Trophoblast cell (in vitro differentiated cells and primary cell): Measurements from ENCODE around the gene PROC.

Experiments used
- DNase-seq, 2 donors: peaks; one replicate each; pipeline ENCODE4 v3.0.0-alpha.2; 2016
- H2AFZ ChIP-seq: 2 replicates; pipeline ENCODE4 v1.6.1; 2013; ENCODE audit warnings: low read length, moderate library complexity, mild to moderate bottlenecking; ENCODE audit not compliant: insufficient read depth, poor library complexity
- H2AK5ac ChIP-seq: 2 replicates; pipeline ENCODE4 v1.6.1; 2013; ENCODE audit warnings: mild to moderate bottlenecking, low read length
- H2BK120ac ChIP-seq: 2 replicates; pipeline ENCODE4 v1.6.1; 2013; ENCODE audit warnings: low read length, mild to moderate bottlenecking, moderate library complexity; ENCODE audit not compliant: insufficient read depth, poor library complexity
- H2BK12ac ChIP-seq: 2 replicates; pipeline ENCODE4 v1.6.1; 2013; ENCODE audit warnings: mild to moderate bottlenecking, low read length, moderate library complexity
- H2BK5ac ChIP-seq: 2 replicates; pipeline ENCODE4 v1.6.1; 2013; ENCODE audit warnings: low read length, low read depth, moderate library complexity, mild to moderate bottlenecking; ENCODE audit not compliant: poor library complexity
- H3K14ac ChIP-seq: 2 replicates; pipeline ENCODE4 v1.6.1; 2013; ENCODE audit warnings: mild to moderate bottlenecking, low read length
- H3K18ac ChIP-seq: 2 replicates; pipeline ENCODE4 v1.6.1; 2013; ENCODE audit warnings: mild to moderate bottlenecking, low read length
- H3K23ac ChIP-seq: 2 replicates; pipeline ENCODE4 v1.6.1; 2013; ENCODE audit warnings: low read length
- H3K27ac ChIP-seq: 2 replicates; pipeline ENCODE4 v1.5.1; 2013; ENCODE audit warnings: low read depth, mild to moderate bottlenecking, inconsistent platforms, low read length, moderate library complexity
- H3K27me3 ChIP-seq: 2 replicates; pipeline ENCODE4 v1.6.1; 2013; ENCODE audit warnings: inconsistent platforms, mild to moderate bottlenecking, low read length, moderate library complexity; ENCODE audit not compliant: insufficient read depth
- H3K36me3 ChIP-seq, 2 experiments: 1 replicate in 1 of 2; 2 replicates in 1 of 2; pipeline ENCODE4 v1.6.1; 2013; ENCODE audit warnings: low read length in 2 of 2, mild to moderate bottlenecking in 2 of 2, moderate library complexity in 1 of 2; ENCODE audit not compliant: insufficient read depth in 2 of 2, control insufficient read depth in 1 of 2
- H3K4ac ChIP-seq: 2 replicates; pipeline ENCODE4 v1.6.1; 2013; ENCODE audit warnings: low read depth, mild to moderate bottlenecking, low read length, moderate library complexity
- H3K4me1 ChIP-seq, 2 experiments: 1 replicate in 1 of 2; 2 replicates in 1 of 2; pipeline ENCODE4 v1.6.1; 2013; ENCODE audit warnings: low read length in 2 of 2, mild to moderate bottlenecking in 2 of 2, moderate library complexity in 1 of 2; ENCODE audit not compliant: insufficient read depth in 2 of 2, control insufficient read depth in 1 of 2
- H3K4me2 ChIP-seq: 2 replicates; pipeline ENCODE4 v1.6.1; 2013; ENCODE audit warnings: inconsistent platforms, mild to moderate bottlenecking, low read length, moderate library complexity
- H3K4me3 ChIP-seq: 2 replicates; pipeline ENCODE4 v1.5.1; 2013; ENCODE audit warnings: mild to moderate bottlenecking, low read depth, low read length, inconsistent platforms
- H3K79me1 ChIP-seq: one replicate; pipeline ENCODE4 v1.6.1; 2013; ENCODE audit warnings: low read length
- H3K79me2 ChIP-seq: 2 replicates; pipeline ENCODE4 v1.6.1; 2013; ENCODE audit warnings: low read length, mild to moderate bottlenecking; ENCODE audit not compliant: control insufficient read depth, insufficient read depth, poor library complexity
- H3K9ac ChIP-seq: 2 replicates; pipeline ENCODE4 v1.6.1; 2013; ENCODE audit warnings: mild to moderate bottlenecking, low read length
- H3K9me3 ChIP-seq: 2 replicates; pipeline ENCODE4 v1.6.1; 2013; ENCODE audit warnings: low read depth, mild to moderate bottlenecking, control low read depth, inconsistent platforms, low read length; ENCODE audit not compliant: insufficient read depth
- H4K12ac ChIP-seq: 2 replicates; pipeline ENCODE4 v1.6.1; 2013; ENCODE audit warnings: low read depth, mild to moderate bottlenecking, low read length, moderate library complexity
- H4K8ac ChIP-seq: 2 replicates; pipeline ENCODE4 v1.6.1; 2013; ENCODE audit warnings: low read depth, mild to moderate bottlenecking, low read length, moderate library complexity
- H4K91ac ChIP-seq: one replicate; pipeline ENCODE4 v1.6.1; 2013; ENCODE audit warnings: low read depth, mild to moderate bottlenecking, low read length, moderate library complexity
- whole genome bisulfite sequencing: extraction: QIAGEN DNeasy Blood & Tissue Kit; methylation state at CpG from one replicate; pipeline ENCODE4 v1.1.7; 2013; ENCODE audit warnings: missing lambda C conversion rate; ENCODE audit not compliant: insufficient read length, insufficient coverage; ENCODE audit errors: extremely low coverage; 5-methylcytosine and 5-hydroxymethylcytosine counted together

Gene PROC

DNA sequence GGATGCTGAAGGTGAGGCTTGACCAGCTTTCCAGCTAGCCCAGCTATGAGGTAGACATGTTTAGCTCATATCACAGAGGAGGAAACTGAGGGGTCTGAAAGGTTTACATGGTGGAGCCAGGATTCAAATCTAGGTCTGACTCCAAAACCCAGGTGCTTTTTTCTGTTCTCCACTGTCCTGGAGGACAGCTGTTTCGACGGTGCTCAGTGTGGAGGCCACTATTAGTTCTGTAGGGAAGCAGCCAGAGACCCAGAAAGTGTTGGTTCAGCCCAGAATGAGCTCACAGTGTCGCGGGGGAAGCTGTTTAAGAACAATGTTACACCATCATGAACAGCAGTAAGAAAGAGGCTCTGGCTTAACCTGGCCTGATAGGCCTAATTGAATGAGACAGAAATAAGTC is 11.1 kb downstream of the PROC start:
- Histone ChIP-seq H3K4me1 (peaks cover 2 to 4% of the 10 kb centered on the region in 2 experiments), H3K18ac (no peak overlapping the region), H3K14ac (no peak overlapping the region), H3K9me3 (peaks cover 1% of the 10 kb centered on the region), H3K9ac (no peak overlapping the region), H2BK120ac (no peak overlapping the region), H3K4me3 (no peak overlapping the region), H4K8ac (no peak overlapping the region), H3K4ac (no peak overlapping the region), H3K79me1 (no peaks in the 10 kb centered on the region), H3K79me2 (no peaks in the 10 kb centered on the region), H3K36me3 (no peaks in the 10 kb centered on the region), H2BK5ac (no peak overlapping the region), H3K23ac (no peak overlapping the region), H4K91ac (no peak overlapping the region), H2BK12ac (no peak overlapping the region), H3K4me2 (no peak overlapping the region), H2AFZ (no peak overlapping the region), H3K27me3 (no peaks in the 10 kb centered on the region), H3K27ac (no peak overlapping the region), H2AK5ac (no peak overlapping the region), H4K12ac (no peak overlapping the region)
- DNase-seq: no peak
- WGBS: no CpG with 5 or more reads among the region's 4 CpGs

DNA sequence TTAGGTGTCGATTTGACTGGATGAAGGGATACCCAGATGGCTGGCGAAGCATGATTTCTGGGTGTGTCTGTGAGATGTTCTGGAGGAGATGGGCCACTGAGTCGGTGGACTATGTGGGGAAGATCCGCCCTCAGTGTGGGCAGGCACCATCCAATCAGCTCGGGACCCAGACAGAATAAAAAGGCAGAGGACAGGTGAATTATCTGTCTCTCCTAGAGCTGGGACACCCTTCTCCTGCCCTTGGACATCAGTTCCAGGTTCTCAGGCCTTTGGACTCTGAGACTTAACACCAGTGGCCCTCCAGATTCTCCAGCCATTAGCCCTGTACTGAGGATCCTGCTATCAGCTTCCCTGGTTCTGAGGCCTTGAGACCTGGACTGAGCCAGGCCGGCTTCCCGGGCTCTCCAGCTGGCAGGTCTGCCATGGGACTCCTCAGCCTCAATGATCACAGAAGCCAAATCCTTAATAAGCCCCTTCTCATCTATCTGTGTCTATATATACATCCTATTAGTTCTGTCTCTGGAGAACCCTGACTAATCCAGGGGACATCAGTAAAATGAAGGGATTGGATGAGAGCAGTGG is 11.7 kb downstream of the PROC start:
- Histone ChIP-seq H3K79me2 (no peaks in the 10 kb centered on the region), H4K91ac (no peak overlapping the region), H3K4me2 (no peak overlapping the region), H3K36me3 (no peaks in the 10 kb centered on the region), H3K23ac (no peak overlapping the region), H3K79me1 (no peaks in the 10 kb centered on the region), H4K8ac (no peak overlapping the region), H2AFZ (no peak overlapping the region), H2BK12ac (no peak overlapping the region), H3K4me1 (peaks cover 2 to 4% of the 10 kb centered on the region in 2 experiments), H3K4ac (no peak overlapping the region), H2AK5ac (no peak overlapping the region), H3K27me3 (no peaks in the 10 kb centered on the region), H3K14ac (no peak overlapping the region), H3K18ac (no peak overlapping the region), H3K27ac (no peak overlapping the region), H3K4me3 (no peak overlapping the region), H3K9ac (no peak overlapping the region), H3K9me3 (peaks cover 1% of the 10 kb centered on the region), H2BK120ac (no peak overlapping the region), H2BK5ac (no peak overlapping the region), H4K12ac (no peak overlapping the region)
- DNase-seq: no peak
- WGBS: no CpG with 5 or more reads among the region's 7 CpGs

DNA sequence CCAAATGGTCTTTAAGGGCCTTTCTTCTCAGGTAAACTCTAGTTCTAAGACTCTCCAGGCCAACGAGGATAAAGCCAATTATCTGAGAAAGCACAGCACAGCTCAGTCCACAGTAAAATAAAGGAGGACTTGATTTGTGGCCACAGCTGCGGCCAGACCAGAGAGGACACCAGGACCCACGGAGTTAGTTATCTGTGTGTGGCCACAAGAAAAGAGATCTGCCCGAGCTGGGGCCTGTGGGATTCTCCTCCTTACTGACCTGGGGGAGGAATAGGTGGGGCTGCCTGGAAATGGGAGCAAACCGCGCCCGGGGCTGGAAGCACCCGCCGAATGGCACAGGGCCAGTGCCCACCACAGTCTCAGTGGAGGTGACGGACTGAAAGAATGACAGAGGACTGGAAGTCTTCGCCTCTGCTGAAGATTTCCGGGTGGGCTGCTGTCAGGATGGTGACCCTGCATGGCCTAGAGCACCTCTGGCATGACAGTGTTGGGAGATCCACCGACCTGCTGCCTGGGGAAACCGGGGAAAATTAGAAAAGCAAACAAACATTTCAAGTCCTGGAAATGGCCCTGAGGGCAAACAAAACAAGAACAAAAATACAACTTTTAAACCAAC is 13.3 kb downstream of the PROC start:
- no peak overlapping the region for H3K23ac ChIP-seq
- H3K4ac ChIP-seq: no peak overlapping the region
- H3K79me2 ChIP-seq: no peaks in the 10 kb centered on the region
- DNase-seq: no peak
- no peak overlapping the region for H3K14ac ChIP-seq
- H3K9me3 ChIP-seq: peaks cover 1% of the 10 kb centered on the region
- H3K18ac ChIP-seq: no peak overlapping the region
- H2BK12ac ChIP-seq: no peak overlapping the region
- H2BK5ac ChIP-seq: no peak overlapping the region
- H4K8ac ChIP-seq: no peak overlapping the region
- no peak overlapping the region for H2AK5ac ChIP-seq
- no peak overlapping the region for H4K12ac ChIP-seq
- WGBS: no CpG with 5 or more reads among the region's 14 CpGs
- H3K4me1 ChIP-seq: peaks cover 2 to 4% of the 10 kb centered on the region in 2 experiments
- no peak overlapping the region for H3K27ac ChIP-seq
- no peak overlapping the region for H2AFZ ChIP-seq
- H2BK120ac ChIP-seq: no peak overlapping the region
- no peak overlapping the region for H3K4me3 ChIP-seq
- H4K91ac ChIP-seq: no peak overlapping the region
- no peaks in the 10 kb centered on the region for H3K36me3 ChIP-seq
- H3K79me1 ChIP-seq: no peaks in the 10 kb centered on the region
- H3K9ac ChIP-seq: no peak overlapping the region
- H3K4me2 ChIP-seq: no peak overlapping the region
- no peaks in the 10 kb centered on the region for H3K27me3 ChIP-seq

DNA sequence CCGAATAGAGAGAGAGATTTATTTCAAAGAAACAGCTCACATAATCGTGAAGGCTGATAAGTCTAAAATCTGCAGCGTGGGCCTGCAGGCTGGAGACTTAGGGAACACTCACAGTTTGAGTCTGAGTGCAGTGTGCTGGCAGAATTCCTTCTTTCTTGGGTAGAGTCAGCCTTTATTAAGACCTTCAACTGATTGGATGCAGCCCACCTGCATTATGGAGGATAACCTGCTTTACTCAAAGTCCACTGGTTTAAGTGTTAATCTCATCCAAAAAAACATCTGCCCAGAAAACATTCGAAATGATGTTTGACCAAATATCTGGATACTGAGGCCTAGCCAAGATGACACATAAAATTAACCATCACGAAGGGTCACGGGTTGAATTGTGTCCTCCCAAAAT is 16.3 kb downstream of the PROC start:
- no peak overlapping the region for H2AK5ac ChIP-seq
- peaks cover 2 to 4% of the 10 kb centered on the region in 2 experiments for H3K4me1 ChIP-seq
- no peaks in the 10 kb centered on the region for H3K36me3 ChIP-seq
- H3K9me3 ChIP-seq: peaks cover 6% of the 10 kb centered on the region
- H3K79me2 ChIP-seq: no peaks in the 10 kb centered on the region
- no peak overlapping the region for H3K9ac ChIP-seq
- no peak overlapping the region for H3K4me3 ChIP-seq
- no peak overlapping the region for H3K4me2 ChIP-seq
- DNase-seq: no peak
- no peak overlapping the region for H2BK5ac ChIP-seq
- no peaks in the 10 kb centered on the region for H3K27me3 ChIP-seq
- no peak overlapping the region for H2AFZ ChIP-seq
- H2BK12ac ChIP-seq: no peak overlapping the region
- H4K91ac ChIP-seq: no peak overlapping the region
- no peak overlapping the region for H3K18ac ChIP-seq
- no peak overlapping the region for H4K8ac ChIP-seq
- H3K79me1 ChIP-seq: no peaks in the 10 kb centered on the region
- no peak overlapping the region for H3K14ac ChIP-seq
- H3K27ac ChIP-seq: no peak overlapping the region
- H4K12ac ChIP-seq: no peak overlapping the region
- H3K4ac ChIP-seq: no peak overlapping the region
- no peak overlapping the region for H2BK120ac ChIP-seq
- no CpG with 5 or more reads among the region's 6 CpGs for WGBS
- no peak overlapping the region for H3K23ac ChIP-seq
